Measurements from ENCODE around the gene PPP1R14D.

PPP1R14D gene

GRCh38 chr15:40815042-40815698 is 13.3 kb downstream of the PPP1R14D start:
- no peak for DNase-seq

DNA sequence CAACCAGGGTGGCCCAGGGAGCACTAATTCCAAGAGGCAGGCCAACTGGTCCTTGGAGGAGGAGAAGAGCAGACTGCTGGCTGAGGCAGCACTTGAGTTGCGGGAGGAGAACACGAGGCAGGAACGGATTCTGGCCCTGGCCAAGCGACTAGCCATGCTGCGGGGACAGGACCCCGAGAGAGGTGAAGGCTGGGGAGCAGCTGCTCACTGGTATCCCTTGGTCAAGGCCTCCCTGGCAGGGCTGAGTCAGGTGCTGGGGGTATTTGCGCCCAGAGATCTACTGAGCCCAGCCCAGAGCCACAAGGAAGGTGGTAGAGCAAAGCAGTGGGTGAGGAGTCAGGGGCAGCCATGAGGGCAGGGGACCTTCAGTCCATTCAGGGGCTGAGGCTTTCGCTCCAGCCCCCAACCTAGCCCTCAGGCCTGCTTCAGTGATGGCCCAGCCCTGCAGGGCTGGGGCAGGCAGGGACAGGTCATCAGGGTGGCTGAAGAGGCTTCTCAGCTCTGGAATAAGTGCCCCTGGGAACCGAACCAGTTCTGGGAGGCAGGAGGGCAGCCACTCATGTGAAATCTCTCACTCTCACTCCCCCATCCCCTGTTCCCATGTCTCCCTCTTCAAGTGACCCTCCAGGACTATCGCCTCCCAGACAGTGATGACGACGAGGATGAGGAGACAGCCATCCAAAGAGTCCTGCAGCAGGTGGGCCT is 15.6 kb downstream of the PPP1R14D start:
- DNase-seq: no peak

DNA sequence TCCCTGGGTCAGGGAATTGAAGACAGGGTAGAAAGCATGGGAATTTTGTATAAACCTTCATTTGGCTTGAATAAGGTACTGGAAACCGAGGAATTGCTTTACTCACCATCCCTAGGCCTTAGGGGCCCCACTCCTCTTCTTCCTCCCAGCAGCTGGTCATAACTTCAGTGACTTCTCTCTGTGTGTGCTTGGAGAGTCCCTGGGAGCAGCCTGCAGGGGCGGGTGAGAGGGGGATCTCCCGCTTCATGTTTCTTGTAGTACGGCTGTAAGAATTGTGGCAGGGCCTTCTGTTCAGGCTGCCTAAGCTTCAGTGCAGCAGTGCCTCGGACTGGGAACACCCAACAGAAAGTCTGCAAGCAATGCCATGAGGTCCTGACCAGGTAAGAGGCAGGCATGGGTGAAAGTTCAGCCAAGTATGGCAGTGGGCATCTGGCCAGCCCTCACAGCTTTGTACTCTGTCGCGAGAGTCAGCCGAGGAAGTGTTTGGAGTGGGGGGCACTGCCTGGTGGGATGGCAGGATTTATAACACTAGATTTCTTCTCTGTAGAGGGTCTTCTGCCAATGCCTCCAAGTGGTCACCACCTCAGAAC is 19.6 kb downstream of the PPP1R14D start:
- no peak for DNase-seq

GRCh38 chr15:40807888-40808461 is 20.5 kb downstream of the PPP1R14D start:
- no peak for DNase-seq

DNA sequence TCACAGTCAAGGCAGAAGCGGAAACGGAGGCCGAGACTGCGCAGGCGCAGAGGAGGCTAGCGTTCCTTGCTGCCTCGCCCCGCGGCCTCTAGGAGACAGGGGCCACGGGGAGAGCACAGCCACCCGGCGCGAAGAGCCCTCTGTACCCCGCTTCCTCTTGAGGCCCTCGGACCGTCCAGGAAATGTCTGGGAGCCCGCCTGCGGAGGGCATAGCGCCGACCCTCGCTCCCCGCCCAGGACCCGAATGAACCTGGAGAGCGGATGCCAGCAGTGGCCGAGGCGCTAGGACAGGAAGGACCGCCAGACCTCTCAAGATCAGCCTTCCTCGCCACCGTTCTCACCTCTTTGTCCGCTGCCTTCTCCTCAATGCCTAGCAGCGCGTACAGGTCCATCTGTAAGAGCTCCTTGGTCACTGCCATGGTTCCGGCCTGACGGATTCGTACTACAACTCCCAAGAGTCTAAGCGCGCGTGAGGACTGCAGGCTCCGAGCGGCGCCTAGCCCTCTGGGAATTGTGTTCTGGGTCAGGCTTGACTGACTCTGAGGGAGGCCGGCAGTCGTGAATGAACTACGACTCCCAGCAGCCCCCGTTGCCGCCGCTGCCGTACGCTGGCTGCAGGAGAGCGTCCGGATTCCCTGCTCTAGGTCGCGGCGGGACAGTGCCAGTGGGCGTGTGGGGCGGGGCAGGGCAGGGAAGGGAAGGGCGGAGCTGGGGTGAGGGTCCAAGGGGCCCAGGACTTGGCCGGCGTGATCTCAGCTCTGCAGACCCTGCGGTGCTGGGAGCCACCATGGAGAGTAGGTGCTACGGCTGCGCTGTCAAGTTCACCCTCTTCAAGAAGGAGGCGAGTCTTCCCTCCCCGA is 21.2 kb downstream of the PPP1R14D start, which contains the start of the genes DNAJC17 and ZFYVE19:
Gene DNAJC17 (minus strand): TSS at position 446 of the 860 bp plus-strand sequence. CDS start 27 bp downstream, at position 419.
Gene ZFYVE19 (plus strand): TSS at position 62 of the 860 bp plus-strand sequence. CDS start 501 bp downstream, at position 563.
- peak; percentile 95 for DNase-seq

GRCh38 chr15:40806672-40807027 is 21.9 kb downstream of the PPP1R14D start:
- DNase-seq: no peak

GRCh38 chr15:40803688-40804087 is 24.8 kb downstream of the PPP1R14D start:
- DNase-seq: no peak

- no peak for DNase-seq
These were observed 25.4 kb downstream of the PPP1R14D start for GRCh38 chr15:40803076-40803475.

GRCh38 chr15:40799523-40799922 is 29.0 kb downstream of the PPP1R14D start:
- DNase-seq: no peak

DNA sequence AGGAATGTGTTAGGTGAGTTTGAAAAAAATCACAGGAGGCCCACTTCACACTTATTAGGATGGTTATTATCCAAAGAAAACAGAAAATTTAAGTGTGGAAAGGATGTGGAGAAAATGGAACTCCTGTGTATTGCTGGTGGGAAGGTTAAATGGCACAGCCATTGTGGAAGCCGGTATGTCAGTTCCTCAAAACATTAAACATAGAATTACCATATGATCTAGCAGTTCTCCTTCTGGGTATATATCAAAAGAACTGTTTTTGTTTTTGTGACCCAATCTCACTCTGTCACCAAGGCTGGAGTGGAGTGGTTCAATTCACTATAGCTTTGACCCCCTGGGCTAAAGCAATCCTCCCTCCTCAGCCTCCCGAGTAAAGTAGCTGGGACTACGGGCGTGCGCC is 32.0 kb downstream of the PPP1R14D start:
- DNase-seq: no peak

DNA sequence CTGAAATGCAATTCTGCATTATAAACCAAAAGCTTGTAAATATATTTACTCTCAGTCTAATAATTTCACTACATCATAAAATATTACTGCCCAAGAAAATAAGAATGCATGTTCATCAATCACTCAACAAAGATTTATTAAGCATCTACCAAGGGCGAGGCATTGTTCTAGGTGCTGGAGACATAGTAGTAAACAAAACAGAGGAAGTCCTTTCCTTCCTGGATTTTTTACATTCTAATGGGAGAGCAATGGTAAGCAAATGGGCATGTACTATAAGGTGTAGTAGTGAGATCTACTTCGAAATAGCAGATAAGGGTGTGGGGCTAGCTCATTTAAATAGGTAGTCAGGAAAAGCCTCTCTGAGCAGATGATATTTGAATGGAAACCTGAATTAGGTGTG is 32.5 kb downstream of the PPP1R14D start:
- DNase-seq: no peak

- DNase-seq: peak; percentile 38
These were observed 35.1 kb downstream of the PPP1R14D start for GRCh38 chr15:40793216-40793989.

- DNase-seq: no peak
These were observed 36.1 kb downstream of the PPP1R14D start for GRCh38 chr15:40792394-40792793.

- DNase-seq: no peak
These were observed 37.8 kb downstream of the PPP1R14D start for GRCh38 chr15:40790718-40791117.

DNA sequence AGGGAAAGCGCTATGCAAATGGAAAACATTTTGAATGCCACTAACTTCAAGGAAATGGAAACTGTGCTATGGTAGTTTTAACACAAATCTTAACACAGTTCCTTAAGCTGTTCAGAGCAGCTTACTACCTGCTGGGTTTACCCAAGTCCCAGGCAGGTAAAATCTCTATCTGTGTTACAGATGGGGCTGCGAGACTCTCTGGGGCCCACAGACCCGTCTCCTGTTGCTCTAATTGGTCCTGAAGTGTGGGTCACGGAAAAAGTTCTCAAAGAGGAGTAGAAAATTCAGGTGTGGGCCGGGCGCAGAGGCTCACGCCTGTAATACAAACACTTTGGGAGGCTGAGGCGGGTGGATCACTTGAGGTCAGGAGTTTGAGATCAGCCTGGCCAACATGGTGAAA is 38.5 kb downstream of the PPP1R14D start:
- DNase-seq: no peak

GRCh38 chr15:40789119-40789518 is 39.4 kb downstream of the PPP1R14D start:
- no peak for DNase-seq

GRCh38 chr15:40787991-40788390 is 40.5 kb downstream of the PPP1R14D start:
- DNase-seq: no peak

- DNase-seq: peak; percentile 71
These were observed 41.1 kb downstream of the PPP1R14D start for GRCh38 chr15:40787344-40787841.

DNA sequence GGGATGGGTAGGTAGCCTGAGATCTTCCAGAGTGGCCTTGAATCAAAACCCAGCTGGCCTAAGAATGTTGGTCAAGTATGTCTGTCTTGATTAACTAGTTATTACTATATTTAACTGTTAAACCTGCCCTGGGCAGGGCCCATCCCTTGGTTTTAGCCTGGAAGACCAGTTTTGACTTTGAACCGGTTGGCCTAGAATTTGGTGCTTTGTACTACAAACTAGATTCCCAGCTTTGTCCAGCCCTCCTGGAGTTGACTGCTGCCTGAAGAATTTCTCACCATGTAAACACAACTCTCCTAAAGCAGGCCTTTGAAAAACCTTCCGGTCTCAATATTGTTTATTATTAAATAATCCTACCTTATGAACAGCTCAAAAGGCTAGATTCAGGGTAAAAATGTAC is 42.7 kb downstream of the PPP1R14D start:
- no peak for DNase-seq

DNA sequence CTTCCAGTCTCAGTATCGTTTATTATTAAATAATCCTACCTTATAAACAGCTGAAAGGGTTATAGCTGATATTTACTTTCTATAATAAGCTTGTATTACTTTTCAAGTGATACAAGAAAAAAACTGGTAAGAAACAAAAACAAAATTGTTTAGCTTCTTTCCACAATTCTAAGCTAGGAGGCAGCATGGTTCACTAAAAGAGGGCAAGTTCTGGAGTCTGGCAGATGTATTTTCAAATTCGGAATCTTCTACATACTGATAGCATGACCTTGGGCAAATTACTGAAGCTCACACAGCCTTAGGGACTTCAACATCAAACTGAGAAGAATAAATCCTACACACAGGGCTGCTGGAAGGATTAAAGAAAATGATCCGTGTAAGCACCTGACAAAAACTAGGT is 43.3 kb downstream of the PPP1R14D start:
- no peak for DNase-seq

- peak; percentile 82 for DNase-seq
These were observed 45.8 kb downstream of the PPP1R14D start for GRCh38 chr15:40782609-40783227.

Measured in activated naive CD4-positive, alpha-beta T cell treated with Interleukin-2 at 50 U/mL for 16 hours (primary cell).